Keratinocyte (primary cell): ENCODE measurements around the gene OVOL1. TPM values are rescaled to one million over a fixed set of nuclear protein-coding genes. Genes with fewer than 3 reads are reported as not detected.

ENCODE experiments used
- DNase-seq: peaks from one replicate; pipeline ENCODE4 v3.0.0-alpha.2; 2011; ENCODE audit warnings: low read depth, missing footprints, low spot score
- FAIRE-seq: peaks from 2 replicates; lab custom pipeline; 2011; peaks lifted over from hg19 to GRCh38; lab: Jason Lieb, UNC
- H2AFZ ChIP-seq: 2 replicates; pipeline ENCODE4 v1.6.0; 2012; ENCODE audit warnings: low read length, control low read depth, inconsistent platforms; ENCODE audit not compliant: control insufficient read depth
- H3K27ac ChIP-seq: 2 replicates; pipeline ENCODE4 v1.5.1; 2011; ENCODE audit warnings: low read length; ENCODE audit not compliant: control insufficient read depth, insufficient read depth
- H3K27me3 ChIP-seq: 3 replicates; pipeline ENCODE4 v1.6.0; 2011; ENCODE audit warnings: low read length; ENCODE audit not compliant: control insufficient read depth, insufficient read depth; ENCODE audit errors: extremely low read depth
- H3K36me3 ChIP-seq, 2 experiments: 2 replicates in 1 of 2; 3 replicates in 1 of 2; pipeline ENCODE4 v1.5.1; 2011; ENCODE audit warnings: low read length in 2 of 2, mild to moderate bottlenecking in 1 of 2; ENCODE audit not compliant: control insufficient read depth in 2 of 2, insufficient read depth in 2 of 2; ENCODE audit errors: extremely low read depth in 1 of 2
- H3K4me1 ChIP-seq: 3 replicates; pipeline ENCODE4 v1.5.1; 2011; ENCODE audit warnings: low read length; ENCODE audit not compliant: control insufficient read depth, insufficient read depth; ENCODE audit errors: extremely low read depth
- H3K4me2 ChIP-seq: 3 replicates; pipeline ENCODE4 v1.6.0; 2011; ENCODE audit warnings: low read depth, low read length; ENCODE audit not compliant: control insufficient read depth, insufficient read depth; ENCODE audit errors: extremely low read depth
- H3K4me3 ChIP-seq, 3 experiments: fragments of 200-600 bp in 1 of 3; sonication (generic) in 1 of 3; 2 replicates in 2 of 3; 3 replicates in 1 of 3; pipeline ENCODE4 v1.5.1; 2011 to 2016; ENCODE audit warnings: low read length in 3 of 3, mild to moderate bottlenecking in 3 of 3, control low read depth in 2 of 3, inconsistent platforms in 1 of 3, low read depth in 1 of 3, mixed read lengths in 1 of 3, mixed run types in 1 of 3, moderate library complexity in 1 of 3; ENCODE audit not compliant: control insufficient read depth in 2 of 3, insufficient read depth in 2 of 3; ENCODE audit errors: extremely low read depth in 1 of 3
- H3K79me2 ChIP-seq: 2 replicates; pipeline ENCODE4 v1.6.0; 2012; ENCODE audit warnings: low read length; ENCODE audit not compliant: control insufficient read depth, insufficient read depth
- H3K9ac ChIP-seq: 3 replicates; pipeline ENCODE4 v1.6.0; 2011; ENCODE audit warnings: low read length; ENCODE audit not compliant: control insufficient read depth, insufficient read depth; ENCODE audit errors: extremely low read depth
- H3K9me1 ChIP-seq: 3 replicates; pipeline ENCODE4 v1.6.0; 2011; ENCODE audit warnings: low read length; ENCODE audit not compliant: control insufficient read depth, insufficient read depth; ENCODE audit errors: extremely low read depth
- H3K9me3 ChIP-seq: 2 replicates; pipeline ENCODE4 v1.5.1; 2012; ENCODE audit warnings: low read depth, low read length; ENCODE audit not compliant: control insufficient read depth
- H4K20me1 ChIP-seq: 3 replicates; pipeline ENCODE4 v1.6.0; 2011; ENCODE audit warnings: low read length; ENCODE audit not compliant: control insufficient read depth, insufficient read depth; ENCODE audit errors: extremely low read depth
- CTCF ChIP-seq, 3 experiments: IDR thresholded peaks in 1 of 3; conservative IDR thresholded peaks in 1 of 3; optimal IDR thresholded peaks in 1 of 3; 2 replicates in 2 of 3; 3 replicates in 1 of 3; pipeline versions ENCODE3 to v1.5.1; 2011; ENCODE audit warnings: low read length in 3 of 3, mild to moderate bottlenecking in 3 of 3, moderate library complexity in 2 of 3, control low read depth in 1 of 3, inconsistent platforms in 1 of 3; ENCODE audit not compliant: insufficient read depth in 2 of 3; ENCODE audit errors: extremely low read depth in 1 of 3
- EZH2 ChIP-seq: IDR thresholded peaks from one replicate; pipeline ENCODE4 v1.6.1; 2012; ENCODE audit warnings: inconsistent platforms, mild to moderate bottlenecking, low read length, moderate library complexity
- dilution Hi-C: fragments of 300-500 bp; cut with MboI; formaldehyde crosslinking; loops from one replicate; pipeline ENCODE4 v1.7.0; 2020; ENCODE audit warnings: low sequenced_read_pairs; ENCODE audit not compliant: extremely low pct_ligation_motif_present
- polyA plus RNA-seq, 5 experiments: library from polyadenylated mRNA; depleted of rRNA in 3 of 5; stranded (reverse) in 3 of 5; stranded (forward) in 1 of 5; unstranded in 1 of 5; fragments of >200 nt; gene quantifications; 1 replicate in 1 of 5; 2 replicates in 3 of 5; 3 replicates in 1 of 5; pipeline versions ENCODE4 v1.2.1 to v1.2.3, GENCODE V29; 2011 to 2012; ENCODE audit warnings: missing spikeins in 2 of 5, low read depth in 1 of 5, low replicate concordance in 1 of 5

OVOL1 gene
- polyA plus RNA-seq, 1 donor (not counting 4 experiments of a cell fraction or from before 2014, with no cell fraction given) = 7.5 TPM

GRCh38 chr11:65790104-65790901 is 3.4 kb downstream of the OVOL1 start:
- Histone ChIP-seq H3K4me3 (no peak overlapping the region), H3K9ac (no peak overlapping the region)
- dilution Hi-C loops = no loop called here

GRCh38 chr11:65790902-65791650 is 4.2 kb downstream of the OVOL1 start:
- Histone ChIP-seq H3K9me3 (no peaks in the 10 kb centered on the region), H3K27ac (no peak overlapping the region), H3K79me2 (no peaks in the 10 kb centered on the region), H3K4me1 (peaks cover 36% of the 10 kb centered on the region), H3K9ac (no peak overlapping the region), H3K36me3 (peaks cover 2 to 3% of the 10 kb centered on the region in 2 experiments), H3K27me3 (peaks cover 18% of the 10 kb centered on the region), H4K20me1 (no peaks in the 10 kb centered on the region), H3K4me2 (peak overlapping the region; percentile 6), H3K9me1 (no peaks in the 10 kb centered on the region), H3K4me3 (no peak overlapping the region), H2AFZ (no peak overlapping the region)
- FAIRE-seq (no peak), DNase-seq (no peak)
- dilution Hi-C loops = no loop called here
- no peak for TF ChIP-seq EZH2

More at GRCh38 chr11:65790104-65790901, 3.4 kb downstream of the OVOL1 start:
- peaks cover 18% of the 10 kb centered on the region for H3K27me3 ChIP-seq
- H2AFZ ChIP-seq = no peak overlapping the region
- no peak overlapping the region for H3K27ac ChIP-seq
- DNase-seq (no peak), FAIRE-seq (no peak)
- H3K4me1 ChIP-seq = peaks cover 36% of the 10 kb centered on the region
- H3K36me3 ChIP-seq = peaks cover 0 to 3% of the 10 kb centered on the region in 2 experiments
- H3K9me1 ChIP-seq = no peaks in the 10 kb centered on the region
- TF ChIP-seq CTCF (optimal IDR thresholded peaks at IDR 0.05 in 1 of 3, IDR thresholded peaks at IDR 0.05 in 1 of 3, conservative IDR thresholded peaks at IDR 0.05 in 1 of 3; ENCODE audit: extremely low read depth in 1 of 3, insufficient read depth in 2 of 3, low read length in 3 of 3) (no peak), EZH2 (no peak)
- H4K20me1 ChIP-seq = no peaks in the 10 kb centered on the region
- H3K4me2 ChIP-seq = no peak overlapping the region
- no peaks in the 10 kb centered on the region for H3K9me3 ChIP-seq
- H3K79me2 ChIP-seq = no peaks in the 10 kb centered on the region
